GM12878 (cell line): ENCODE data around the gene POLE4. TPM values are rescaled to one million over a fixed set of nuclear protein-coding genes. Genes with fewer than 3 reads are reported as not detected.

Experiments used
- ATAC-seq: fragments of 200-7000 bp; cut with Tn5 transposase; 3 replicates; pipeline ENCODE4 v1.9.1; 2020; ENCODE audit warnings: mild to moderate bottlenecking, moderate library complexity
- BruUV-seq: library from RNA; stranded (reverse); fragments of 400-500 nt; replicated peaks from 2 replicates; lab custom pipeline; 2021; lab: Mats Ljungman, UMichigan
- CTCF ChIA-PET: fragments of 300-600 bp; sonication (Branson Sonifier 250); formaldehyde crosslinking; extraction: SDS; loops from one replicate; lab custom pipeline; 2021; ENCODE audit warnings: inconsistent platforms; lab: Yijun Ruan, JAX
- POLR2A ChIA-PET: fragments of 350-600 bp; formaldehyde crosslinking; extraction: SDS; loops from one replicate; lab custom pipeline; 2021; ENCODE audit warnings: inconsistent platforms; lab: Charles Lee
- RAD21 ChIA-PET: fragments of 300-600 bp; sonication (Branson Sonifier 250); formaldehyde crosslinking; loops from one replicate; lab custom pipeline; 2023; ENCODE audit warnings: antibody characterized with exemption; ENCODE audit not compliant: unreplicated experiment; lab: Charles Lee
- SMC1A ChIA-PET: fragments of 300-600 bp; sonication (Branson Sonifier 250); formaldehyde crosslinking; loops from one replicate; lab custom pipeline; 2023; ENCODE audit not compliant: unreplicated experiment, uncharacterized antibody; lab: Charles Lee
- DNase-seq: peaks from one replicate; pipeline ENCODE4 v3.0.0-alpha.2; 2011; ENCODE audit warnings: low read depth, low spot score
- FAIRE-seq: peaks from 3 replicates; lab custom pipeline; 2011; peaks lifted over from hg19 to GRCh38; lab: Jason Lieb, UNC
- H2AFZ ChIP-seq: 2 replicates; pipeline ENCODE4 v1.6.0; 2011; ENCODE audit warnings: low read depth, low read length, control low read depth; ENCODE audit not compliant: control insufficient read depth
- H3K27ac ChIP-seq: 2 replicates; pipeline ENCODE4 v1.5.1; 2011; ENCODE audit warnings: control low read depth; ENCODE audit not compliant: control insufficient read depth, insufficient read depth
- H3K27me3 ChIP-seq, 2 experiments: replicated peaks in 1 of 2; 2 replicates each; pipeline versions ENCODE4 v1.6.0 to v1.6.1; 2011; ENCODE audit warnings: low read length in 1 of 2; ENCODE audit not compliant: control insufficient read depth in 2 of 2, insufficient read depth in 2 of 2
- H3K36me3 ChIP-seq, 2 experiments: 2 replicates each; pipeline ENCODE4 v1.5.1; 2011; ENCODE audit warnings: low read length in 1 of 2; ENCODE audit not compliant: control insufficient read depth in 2 of 2, insufficient read depth in 2 of 2
- H3K4me1 ChIP-seq: 2 replicates; pipeline ENCODE4 v1.6.1; 2011; ENCODE audit warnings: mild to moderate bottlenecking, low read length, moderate library complexity, mixed read lengths; ENCODE audit not compliant: control insufficient read depth, insufficient read depth
- H3K4me2 ChIP-seq: 2 replicates; pipeline ENCODE4 v1.6.0; 2011; ENCODE audit warnings: control low read depth; ENCODE audit not compliant: control insufficient read depth, insufficient read depth
- H3K4me3 ChIP-seq: fragments of 200-600 bp; sonication (generic); 2 replicates; pipeline ENCODE4 v1.5.1; 2016
- H3K79me2 ChIP-seq: 2 replicates; pipeline ENCODE4 v1.6.0; 2011; ENCODE audit warnings: low read length; ENCODE audit not compliant: control insufficient read depth, insufficient read depth
- H3K9ac ChIP-seq: 2 replicates; pipeline ENCODE4 v1.8.0; 2011; ENCODE audit warnings: low read length, control low read depth, mixed read lengths; ENCODE audit not compliant: control insufficient read depth, insufficient read depth
- H3K9me3 ChIP-seq: replicated peaks from 3 replicates; pipeline ENCODE4 v1.5.1; 2011; ENCODE audit warnings: mild to moderate bottlenecking, low read length; ENCODE audit not compliant: control insufficient read depth, insufficient read depth
- H4K20me1 ChIP-seq: 2 replicates; pipeline ENCODE4 v1.6.0; 2011; ENCODE audit not compliant: control insufficient read depth, insufficient read depth
- BHLHE40 ChIP-seq, 2 experiments: fragments of 450-650 bp in 1 of 2; IDR thresholded peaks; 2 replicates each; pipeline ENCODE4 v1.6.1; 2011 to 2017; ENCODE audit warnings: low read depth in 2 of 2, borderline replicate concordance in 1 of 2, improper control_type of control experiment in 1 of 2, low read length in 1 of 2, mild to moderate bottlenecking in 1 of 2
- FOXM1 ChIP-seq: IDR thresholded peaks from 2 replicates; pipeline ENCODE4 v1.6.1; 2012; ENCODE audit warnings: low read depth, mild to moderate bottlenecking, inconsistent platforms, low read length, moderate library complexity
- PAX5 ChIP-seq: IDR thresholded peaks from 2 replicates; pipeline ENCODE4 v1.6.1; 2011; ENCODE audit warnings: low read depth, low read length, borderline replicate concordance
- PKNOX1 ChIP-seq: fragments of 450-650 bp; IDR thresholded peaks from 2 replicates; pipeline ENCODE4 v1.6.1; 2016; ENCODE audit warnings: mild to moderate bottlenecking
- RAD51 ChIP-seq: fragments of 450-650 bp; IDR thresholded peaks from 2 replicates; pipeline ENCODE4 v1.6.1; 2016; ENCODE audit warnings: moderate library complexity, mild to moderate bottlenecking, inconsistent platforms
- SPI1 ChIP-seq: IDR thresholded peaks from 2 replicates; pipeline ENCODE4 v1.6.1; 2011; ENCODE audit warnings: low read depth, mild to moderate bottlenecking, low read length, moderate library complexity, borderline replicate concordance; ENCODE audit not compliant: insufficient read depth
- TAF1 ChIP-seq: IDR thresholded peaks from 2 replicates; pipeline ENCODE4 v1.6.1; 2011; ENCODE audit warnings: mild to moderate bottlenecking, low read depth, low read length, borderline replicate concordance
- WGBS: methylation state at CpG from one replicate; pipeline ENCODE4 v1.1.6; 2016; ENCODE audit warnings: low lambda C conversion rate; ENCODE audit not compliant: insufficient replicate concordance, insufficient coverage; ENCODE audit errors: missing lambda C conversion rate; 5-methylcytosine and 5-hydroxymethylcytosine counted together
- in situ Hi-C: fragments of 300-500 bp; cut with MboI; formaldehyde crosslinking; loops from 9 replicates; pipeline ENCODE4 v1.14.3; 2018; ENCODE audit warnings: mixed read lengths
- intact Hi-C: fragments of 100-400 bp; cut with micrococcal nuclease; formaldehyde crosslinking; loops from one replicate; pipeline ENCODE4 v1.14.2; 2022; ENCODE audit not compliant: unreplicated experiment
- polyA plus RNA-seq, 11 experiments: library from polyadenylated mRNA; depleted of rRNA in 4 of 11; unstranded in 6 of 11; stranded (reverse) in 5 of 11; fragments of >200 nt; fragmentation: Nextera tagmentation in 4 of 11; fragmentation: Illumina TruSeq in 1 of 11; extraction: Ambion mirVana in 4 of 11; extraction: Trizol in 1 of 11; gene quantifications; 1 replicate in 1 of 11; 2 replicates in 10 of 11; pipeline versions ENCODE4 v1.2.1 to v1.2.3, GENCODE V29; 2011 to 2016; ENCODE audit warnings: inconsistent platforms in 2 of 11, missing spikeins in 2 of 11, low read depth in 1 of 11
- total RNA-seq, 4 experiments: library from RNA; depleted of rRNA in 3 of 4; stranded (reverse); fragments of >200 nt in 3 of 4; fragmentation: Illumina TruSeq in 1 of 4; extraction: Trizol in 1 of 4; gene quantifications; 2 replicates each; pipeline versions ENCODE4 v1.2.1 to v1.2.3, GENCODE V29; 2013 to 2021

Gene POLE4
- total and polyA plus RNA-seq, 10 of the 15 experiments (the other 5 are each of a cell fraction or from before 2014, with no cell fraction given) = 38.5 to 221 (median 66.8) TPM

- no TSS peak for BruUV-seq
- intact Hi-C loops = no loop called here
- H3K4me2 ChIP-seq = no peak overlapping the region
- ChIA-PET CTCF (interaction anchor here (0.7 kb wide), 1 partner anchor 16 kb away, joined by 3 read pairs; no protein-coding TSS in a partner anchor), SMC1A (no interaction called here), POLR2A (no interaction called here), RAD21 (no interaction called here)
- no peak overlapping the region for H3K27ac ChIP-seq
- H3K4me3 ChIP-seq = no peak overlapping the region
- 80% methylated on average over 4 of the region's 4 CpGs for WGBS
- no peak for ATAC-seq
- H3K36me3 ChIP-seq = no peaks in the 10 kb centered on the region
- no peak overlapping the region for H2AFZ ChIP-seq
- H3K9ac ChIP-seq = no peak overlapping the region
- H3K27me3 ChIP-seq = no peaks in the 10 kb centered on the region
- no peaks in the 10 kb centered on the region for H4K20me1 ChIP-seq
- peaks cover 11% of the 10 kb centered on the region; the same call in 1 of the 3 replicates for H3K9me3 ChIP-seq
- peaks cover 8% of the 10 kb centered on the region for H3K4me1 ChIP-seq
- in situ Hi-C loops = no loop called here
- TF ChIP-seq RAD51 = no peak
- TF ChIP-seq PKNOX1 = no peak
- no peak for TF ChIP-seq BHLHE40 (IDR thresholded peaks at IDR 0.05; ENCODE audit: borderline replicate concordance in 1 of 2, low read depth in 2 of 2, low read length in 1 of 2)
- TF ChIP-seq TAF1 = no peak
- no peak for TF ChIP-seq SPI1
- H3K79me2 ChIP-seq = no peaks in the 10 kb centered on the region; the same call in 1 of the 2 replicates
- FAIRE-seq = no peak
- no peak for DNase-seq
Measured at GRCh38 chr2:74948779-74949178, 9.7 kb upstream of the POLE4 start.

GRCh38 chr2:74951211-74951754 is 7.2 kb upstream of the POLE4 start:
- no peaks in the 10 kb centered on the region for H3K36me3 ChIP-seq
- peaks cover 11% of the 10 kb centered on the region; the same call in 1 of the 3 replicates for H3K9me3 ChIP-seq
- ChIA-PET SMC1A (no interaction called here), RAD21 (no interaction called here), POLR2A (no interaction called here), CTCF (interaction anchor here (1.0 kb wide), 1 partner anchor 11 kb away, joined by 3 read pairs; no protein-coding TSS in a partner anchor)
- no TSS peak for BruUV-seq
- no peaks in the 10 kb centered on the region for H4K20me1 ChIP-seq
- no peak overlapping the region for H3K9ac ChIP-seq
- H3K27me3 ChIP-seq = no peaks in the 10 kb centered on the region
- H3K4me1 ChIP-seq = no peaks in the 10 kb centered on the region
- no peak overlapping the region for H3K27ac ChIP-seq
- in situ Hi-C loops (no loop called here), intact Hi-C loops (no loop called here)
- H3K79me2 ChIP-seq = no peaks in the 10 kb centered on the region; the same call in 1 of the 2 replicates
- H2AFZ ChIP-seq = no peak overlapping the region
- no peak overlapping the region for H3K4me2 ChIP-seq
- FAIRE-seq (no peak), DNase-seq (no peak), ATAC-seq (peak; percentile 38)
- no peak overlapping the region for H3K4me3 ChIP-seq
- TF ChIP-seq FOXM1 = no peak
- TF ChIP-seq TAF1 = no peak
- TF ChIP-seq PAX5 = no peak
- WGBS = 0% methylated on average over 1 of the region's 1 CpG
